Measurements from ENCODE around the gene SOCS2. TPM values are rescaled to one million over a fixed set of nuclear protein-coding genes. Genes with fewer than 3 reads are reported as not detected.

The SOCS2 gene
- total and polyA plus RNA-seq, 10 of the 15 experiments (the other 5 are each of a cell fraction or from before 2014, with no cell fraction given): 2.6 to 12.0 (median 7.2) TPM

DNA sequence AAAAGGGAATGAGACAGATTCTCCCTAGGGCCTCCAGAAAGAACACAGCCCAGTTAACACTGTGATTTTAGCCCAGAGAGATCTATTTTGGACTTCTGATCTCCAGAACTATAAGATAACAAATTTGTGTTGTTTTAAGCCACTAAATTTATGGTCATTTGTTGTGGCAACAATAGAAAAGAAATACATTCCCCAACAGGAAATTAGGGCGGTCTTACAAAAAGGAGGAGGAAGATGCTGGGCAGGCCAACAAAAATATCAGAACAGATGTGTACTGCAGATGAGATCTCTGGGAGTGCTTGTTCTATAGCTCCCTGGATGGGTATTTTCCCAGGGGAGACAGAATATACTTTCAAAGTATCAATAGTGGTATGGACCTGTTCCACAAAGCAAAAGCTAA is 32.0 kb upstream of the SOCS2 start (continued):
- TF ChIP-seq, protein P1, sequence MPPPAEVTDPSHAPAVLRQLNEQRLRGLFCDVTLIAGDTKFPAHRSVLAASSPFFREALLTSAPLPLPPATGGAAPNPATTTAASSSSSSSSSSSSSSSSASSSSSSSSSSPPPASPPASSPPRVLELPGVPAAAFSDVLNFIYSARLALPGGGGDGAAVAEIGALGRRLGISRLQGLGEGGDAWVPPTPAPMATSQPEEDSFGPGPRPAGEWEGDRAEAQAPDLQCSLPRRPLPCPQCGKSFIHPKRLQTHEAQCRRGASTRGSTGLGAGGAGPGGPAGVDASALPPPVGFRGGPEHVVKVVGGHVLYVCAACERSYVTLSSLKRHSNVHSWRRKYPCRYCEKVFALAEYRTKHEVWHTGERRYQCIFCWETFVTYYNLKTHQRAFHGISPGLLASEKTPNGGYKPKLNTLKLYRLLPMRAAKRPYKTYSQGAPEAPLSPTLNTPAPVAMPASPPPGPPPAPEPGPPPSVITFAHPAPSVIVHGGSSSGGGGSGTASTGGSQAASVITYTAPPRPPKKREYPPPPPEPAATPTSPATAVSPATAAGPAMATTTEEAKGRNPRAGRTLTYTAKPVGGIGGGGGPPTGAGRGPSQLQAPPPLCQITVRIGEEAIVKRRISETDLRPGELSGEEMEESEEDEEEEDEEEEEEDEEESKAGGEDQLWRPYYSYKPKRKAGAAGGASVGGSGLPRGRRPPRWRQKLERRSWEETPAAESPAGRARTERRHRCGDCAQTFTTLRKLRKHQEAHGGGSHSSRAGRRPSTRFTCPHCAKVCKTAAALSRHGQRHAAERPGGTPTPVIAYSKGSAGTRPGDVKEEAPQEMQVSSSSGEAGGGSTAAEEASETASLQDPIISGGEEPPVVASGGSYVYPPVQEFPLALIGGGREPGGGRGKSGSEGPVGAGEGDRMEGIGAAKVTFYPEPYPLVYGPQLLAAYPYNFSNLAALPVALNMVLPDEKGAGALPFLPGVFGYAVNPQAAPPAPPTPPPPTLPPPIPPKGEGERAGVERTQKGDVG (CRISPR knock-in tag; IDR thresholded peaks at IDR 0.05): no peak

DNA sequence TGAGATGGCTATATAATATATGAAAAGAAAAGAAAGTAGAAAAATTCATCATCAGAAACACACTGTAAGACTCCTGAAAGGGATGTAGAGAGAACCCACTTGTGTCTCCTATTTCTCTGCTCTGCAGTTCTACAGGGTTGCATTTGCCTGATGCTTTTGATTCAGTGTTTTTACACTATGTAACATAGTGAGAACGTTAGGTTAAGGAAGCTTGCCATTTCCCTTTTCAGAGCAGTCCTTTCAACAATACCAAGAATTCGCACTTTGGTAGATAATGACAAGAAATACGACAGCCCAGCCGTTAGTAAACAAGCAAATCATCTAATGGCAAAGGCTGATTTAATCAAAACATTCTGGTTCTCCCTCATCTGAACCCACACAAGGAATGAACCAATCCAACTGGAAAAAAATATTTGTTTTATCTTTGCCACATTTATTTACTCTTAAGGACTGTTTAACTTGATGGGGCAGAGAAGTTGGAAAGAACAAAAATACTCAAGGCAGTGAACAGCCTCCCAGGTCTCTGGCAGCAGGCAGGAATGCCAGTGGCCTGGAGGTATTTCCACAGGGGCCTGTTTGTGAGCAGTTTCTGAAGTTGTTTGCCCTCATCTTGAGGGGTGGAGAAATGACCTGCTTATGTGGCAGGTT is 30.8 kb upstream of the SOCS2 start:
- ChIA-PET POLR2A (no interaction called here), SMC1A (ENCODE audit: uncharacterized antibody, unreplicated experiment) (interaction anchor here (1.2 to 1.6 kb wide), 2 partner anchors 9 to 15 kb away, joined by 3 to 4 read pairs; no protein-coding TSS in a partner anchor), CTCF (interaction anchor here (2.8 kb wide), 1 partner anchor 560 kb away, joined by 10 read pairs; no protein-coding TSS in a partner anchor), RAD21 (ENCODE audit: unreplicated experiment) (no interaction called here)
- Histone ChIP-seq H3K79me2 (ENCODE audit: control insufficient read depth, insufficient read depth, low read length) (no peaks in the 10 kb centered on the region), H3K27me3 (replicated peaks in 1 of 2; ENCODE audit: control insufficient read depth in 2 of 2, insufficient read depth in 2 of 2, low read length in 1 of 2) (no peaks in the 10 kb centered on the region), H3K4me2 (ENCODE audit: control insufficient read depth, insufficient read depth) (no peak overlapping the region), H3K4me1 (ENCODE audit: control insufficient read depth, insufficient read depth, low read length) (peaks cover 1% of the 10 kb centered on the region; the same call in 1 of the 2 replicates), H3K4me3 (no peak overlapping the region), H3K27ac (ENCODE audit: control insufficient read depth, insufficient read depth) (no peak overlapping the region), H3K9me3 (replicated peaks; ENCODE audit: control insufficient read depth, insufficient read depth, low read length) (no peaks in the 10 kb centered on the region; the same call in 2 of the 3 replicates), H4K20me1 (ENCODE audit: control insufficient read depth, insufficient read depth) (no peaks in the 10 kb centered on the region), H3K36me3 (ENCODE audit: control insufficient read depth in 2 of 2, insufficient read depth in 2 of 2, low read length in 1 of 2) (no peaks in the 10 kb centered on the region), H2AFZ (ENCODE audit: control insufficient read depth, low read depth, low read length) (no peak overlapping the region), H3K9ac (ENCODE audit: control insufficient read depth, insufficient read depth, low read length) (no peak overlapping the region)
- intact Hi-C loops (cut with micrococcal nuclease; ENCODE audit: unreplicated experiment) (no loop called here), in situ Hi-C loops (cut with MboI) (no loop called here)
- WGBS (ENCODE audit: insufficient coverage, insufficient replicate concordance, low lambda C conversion rate, missing lambda C conversion rate): 67% methylated on average over 4 of the region's 4 CpGs
- ATAC-seq: no peak
- no peak for DNase-seq (ENCODE audit: low read depth, low spot score)
- BruUV-seq (replicated peaks): no TSS peak
- no peak for FAIRE-seq
- TF ChIP-seq NBN (IDR thresholded peaks at IDR 0.05) (no peak), GATAD2B (conservative IDR thresholded peaks at IDR 0.05; ENCODE audit: low read depth) (no peak), DPF2 (IDR thresholded peaks at IDR 0.05) (no peak), FOXM1 (IDR thresholded peaks at IDR 0.05; ENCODE audit: low read depth, low read length) (no peak), ZNF24 (IDR thresholded peaks at IDR 0.05) (no peak), CHD2 (IDR thresholded peaks at IDR 0.05; ENCODE audit: borderline replicate concordance, low read depth, low read length) (no peak), SIN3A (IDR thresholded peaks at IDR 0.05; ENCODE audit: low read depth, low read length) (no peak)
- TF ChIP-seq, protein P2, sequence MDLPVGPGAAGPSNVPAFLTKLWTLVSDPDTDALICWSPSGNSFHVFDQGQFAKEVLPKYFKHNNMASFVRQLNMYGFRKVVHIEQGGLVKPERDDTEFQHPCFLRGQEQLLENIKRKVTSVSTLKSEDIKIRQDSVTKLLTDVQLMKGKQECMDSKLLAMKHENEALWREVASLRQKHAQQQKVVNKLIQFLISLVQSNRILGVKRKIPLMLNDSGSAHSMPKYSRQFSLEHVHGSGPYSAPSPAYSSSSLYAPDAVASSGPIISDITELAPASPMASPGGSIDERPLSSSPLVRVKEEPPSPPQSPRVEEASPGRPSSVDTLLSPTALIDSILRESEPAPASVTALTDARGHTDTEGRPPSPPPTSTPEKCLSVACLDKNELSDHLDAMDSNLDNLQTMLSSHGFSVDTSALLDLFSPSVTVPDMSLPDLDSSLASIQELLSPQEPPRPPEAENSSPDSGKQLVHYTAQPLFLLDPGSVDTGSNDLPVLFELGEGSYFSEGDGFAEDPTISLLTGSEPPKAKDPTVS (IDR thresholded peaks at IDR 0.05; ENCODE audit: low read depth, low read length): no peak
- TF ChIP-seq, protein P3, sequence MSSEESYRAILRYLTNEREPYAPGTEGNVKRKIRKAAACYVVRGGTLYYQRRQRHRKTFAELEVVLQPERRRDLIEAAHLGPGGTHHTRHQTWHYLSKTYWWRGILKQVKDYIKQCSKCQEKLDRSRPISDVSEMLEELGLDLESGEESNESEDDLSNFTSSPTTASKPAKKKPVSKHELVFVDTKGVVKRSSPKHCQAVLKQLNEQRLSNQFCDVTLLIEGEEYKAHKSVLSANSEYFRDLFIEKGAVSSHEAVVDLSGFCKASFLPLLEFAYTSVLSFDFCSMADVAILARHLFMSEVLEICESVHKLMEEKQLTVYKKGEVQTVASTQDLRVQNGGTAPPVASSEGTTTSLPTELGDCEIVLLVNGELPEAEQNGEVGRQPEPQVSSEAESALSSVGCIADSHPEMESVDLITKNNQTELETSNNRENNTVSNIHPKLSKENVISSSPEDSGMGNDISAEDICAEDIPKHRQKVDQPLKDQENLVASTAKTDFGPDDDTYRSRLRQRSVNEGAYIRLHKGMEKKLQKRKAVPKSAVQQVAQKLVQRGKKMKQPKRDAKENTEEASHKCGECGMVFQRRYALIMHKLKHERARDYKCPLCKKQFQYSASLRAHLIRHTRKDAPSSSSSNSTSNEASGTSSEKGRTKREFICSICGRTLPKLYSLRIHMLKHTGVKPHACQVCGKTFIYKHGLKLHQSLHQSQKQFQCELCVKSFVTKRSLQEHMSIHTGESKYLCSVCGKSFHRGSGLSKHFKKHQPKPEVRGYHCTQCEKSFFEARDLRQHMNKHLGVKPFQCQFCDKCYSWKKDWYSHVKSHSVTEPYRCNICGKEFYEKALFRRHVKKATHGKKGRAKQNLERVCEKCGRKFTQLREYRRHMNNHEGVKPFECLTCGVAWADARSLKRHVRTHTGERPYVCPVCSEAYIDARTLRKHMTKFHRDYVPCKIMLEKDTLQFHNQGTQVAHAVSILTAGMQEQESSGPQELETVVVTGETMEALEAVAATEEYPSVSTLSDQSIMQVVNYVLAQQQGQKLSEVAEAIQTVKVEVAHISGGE (CRISPR knock-in tag; IDR thresholded peaks at IDR 0.05): no peak
- TF ChIP-seq, protein P4, sequence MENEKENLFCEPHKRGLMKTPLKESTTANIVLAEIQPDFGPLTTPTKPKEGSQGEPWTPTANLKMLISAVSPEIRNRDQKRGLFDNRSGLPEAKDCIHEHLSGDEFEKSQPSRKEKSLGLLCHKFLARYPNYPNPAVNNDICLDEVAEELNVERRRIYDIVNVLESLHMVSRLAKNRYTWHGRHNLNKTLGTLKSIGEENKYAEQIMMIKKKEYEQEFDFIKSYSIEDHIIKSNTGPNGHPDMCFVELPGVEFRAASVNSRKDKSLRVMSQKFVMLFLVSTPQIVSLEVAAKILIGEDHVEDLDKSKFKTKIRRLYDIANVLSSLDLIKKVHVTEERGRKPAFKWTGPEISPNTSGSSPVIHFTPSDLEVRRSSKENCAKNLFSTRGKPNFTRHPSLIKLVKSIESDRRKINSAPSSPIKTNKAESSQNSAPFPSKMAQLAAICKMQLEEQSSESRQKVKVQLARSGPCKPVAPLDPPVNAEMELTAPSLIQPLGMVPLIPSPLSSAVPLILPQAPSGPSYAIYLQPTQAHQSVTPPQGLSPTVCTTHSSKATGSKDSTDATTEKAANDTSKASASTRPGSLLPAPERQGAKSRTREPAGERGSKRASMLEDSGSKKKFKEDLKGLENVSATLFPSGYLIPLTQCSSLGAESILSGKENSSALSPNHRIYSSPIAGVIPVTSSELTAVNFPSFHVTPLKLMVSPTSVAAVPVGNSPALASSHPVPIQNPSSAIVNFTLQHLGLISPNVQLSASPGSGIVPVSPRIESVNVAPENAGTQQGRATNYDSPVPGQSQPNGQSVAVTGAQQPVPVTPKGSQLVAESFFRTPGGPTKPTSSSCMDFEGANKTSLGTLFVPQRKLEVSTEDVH (IDR thresholded peaks at IDR 0.05; ENCODE audit: low read depth, partially characterized antibody): no peak

Measured in GM12878 (cell line).